GM21390 (cell line): Measurements from ENCODE around the gene NLGN1.

ENCODE experiments used
- ATAC-seq: cut with Tn5 transposase; IDR thresholded peaks from one replicate; pipeline ENCODE4 v1.9.1; 2021; ENCODE audit not compliant: unreplicated experiment

Gene NLGN1

DNA sequence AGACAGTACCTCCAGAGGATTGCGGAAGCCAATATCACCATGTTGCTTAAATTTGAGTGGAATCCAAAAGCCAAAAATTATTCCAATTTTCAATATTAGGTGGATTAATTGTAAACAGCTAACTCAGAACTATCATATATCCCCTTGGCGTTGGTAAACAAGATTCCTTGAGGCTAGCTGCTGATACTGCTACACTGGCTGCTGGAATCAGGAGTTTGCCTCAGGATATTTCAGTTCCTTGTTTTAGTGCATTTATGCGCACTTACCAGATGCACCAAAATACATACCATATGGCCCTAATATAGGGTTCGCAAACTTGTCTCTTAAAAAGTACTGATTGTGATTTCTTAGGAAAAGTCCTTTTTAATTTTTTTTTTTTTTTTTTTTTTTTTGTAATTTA, 856.4 kb downstream of the NLGN1 start:
- no peak for ATAC-seq

DNA sequence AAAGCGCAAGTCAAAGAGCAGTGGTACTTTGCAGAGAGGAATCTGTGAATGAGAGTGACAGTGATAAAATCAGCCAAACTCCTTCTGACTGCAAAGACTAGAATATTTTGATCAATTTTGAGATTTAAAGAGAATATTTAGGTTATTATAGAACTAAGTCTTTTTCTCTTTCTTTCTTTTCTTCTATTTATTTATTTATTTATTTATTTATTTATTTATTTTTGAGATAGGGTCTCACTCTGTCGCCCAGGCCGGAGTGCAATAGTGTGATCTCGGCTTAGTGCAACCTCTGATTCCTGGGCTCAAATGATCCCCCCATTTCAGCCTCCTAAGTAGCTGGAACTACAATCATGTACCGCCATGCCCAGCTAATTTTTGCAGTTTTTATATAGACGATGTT, 857.9 kb downstream of the NLGN1 start:
- no peak for ATAC-seq

DNA sequence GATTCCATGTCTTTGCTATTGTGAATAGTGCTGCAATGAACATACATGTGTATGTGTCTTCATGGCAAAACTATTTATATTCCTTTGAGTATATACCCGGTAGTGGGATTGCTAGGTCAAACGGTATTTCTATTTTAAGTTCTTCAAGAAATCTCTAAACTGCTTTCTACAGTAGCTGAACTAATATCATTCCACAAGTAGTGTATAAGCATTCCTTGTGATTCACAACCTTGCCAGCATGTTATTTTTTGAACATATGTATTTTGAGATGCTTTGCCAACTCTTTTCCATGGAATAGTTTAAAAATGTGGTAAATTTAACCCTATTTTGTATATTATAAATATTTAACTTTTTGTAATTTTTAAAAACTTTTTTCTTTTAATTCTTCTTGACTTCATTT, 868.9 kb downstream of the NLGN1 start:
- no peak for ATAC-seq

GRCh38 chr3:174268061-174268460, 870.5 kb downstream of the NLGN1 start:
- no peak for ATAC-seq

DNA sequence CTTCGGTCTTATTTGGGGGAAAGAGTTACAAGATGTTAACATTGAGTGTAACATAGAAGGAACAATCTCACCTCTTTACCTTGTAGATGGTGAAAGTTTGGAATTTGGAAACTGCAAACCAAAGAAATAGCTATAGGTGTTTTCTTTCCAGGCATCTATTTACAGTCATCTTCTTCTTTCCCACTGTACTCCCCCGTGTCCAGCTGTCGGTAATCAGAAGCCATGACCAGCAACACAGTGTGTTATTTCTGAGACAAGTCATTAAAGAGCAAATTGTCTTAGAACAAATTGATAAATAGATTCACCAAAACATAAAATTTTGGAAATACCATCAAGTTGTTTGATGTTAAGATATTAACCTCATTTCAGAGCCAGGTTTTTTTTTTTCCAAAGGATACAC, 871.0 kb downstream of the NLGN1 start:
- no peak for ATAC-seq

- ATAC-seq = no peak
Measured at GRCh38 chr3:174270841-174271240, 873.3 kb downstream of the NLGN1 start.

- no peak for ATAC-seq
Measured at GRCh38 chr3:174275336-174275735, 877.8 kb downstream of the NLGN1 start.

- no peak for ATAC-seq
Measured at GRCh38 chr3:174276826-174277225, 879.3 kb downstream of the NLGN1 start.

- no peak for ATAC-seq
Measured at GRCh38 chr3:174278094-174278493, 880.5 kb downstream of the NLGN1 start.

DNA sequence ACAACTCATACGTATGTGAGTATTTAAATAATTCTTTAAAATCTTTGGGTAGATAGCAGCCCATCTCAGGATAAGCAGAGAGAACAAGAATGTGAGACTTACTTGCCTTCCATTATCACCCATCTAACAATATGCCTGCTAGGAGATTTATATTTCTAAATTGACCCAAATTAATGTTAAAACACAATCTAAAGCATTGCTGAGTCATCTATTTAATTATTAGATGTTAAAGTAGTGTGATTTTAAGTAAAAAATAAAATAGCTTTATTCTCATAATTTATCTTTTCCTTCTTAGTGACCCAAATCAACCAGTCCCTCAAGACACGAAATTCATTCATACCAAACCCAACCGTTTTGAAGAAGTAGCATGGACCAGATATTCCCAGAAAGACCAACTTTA, 882.6 kb downstream of the NLGN1 start:
- no peak for ATAC-seq

DNA sequence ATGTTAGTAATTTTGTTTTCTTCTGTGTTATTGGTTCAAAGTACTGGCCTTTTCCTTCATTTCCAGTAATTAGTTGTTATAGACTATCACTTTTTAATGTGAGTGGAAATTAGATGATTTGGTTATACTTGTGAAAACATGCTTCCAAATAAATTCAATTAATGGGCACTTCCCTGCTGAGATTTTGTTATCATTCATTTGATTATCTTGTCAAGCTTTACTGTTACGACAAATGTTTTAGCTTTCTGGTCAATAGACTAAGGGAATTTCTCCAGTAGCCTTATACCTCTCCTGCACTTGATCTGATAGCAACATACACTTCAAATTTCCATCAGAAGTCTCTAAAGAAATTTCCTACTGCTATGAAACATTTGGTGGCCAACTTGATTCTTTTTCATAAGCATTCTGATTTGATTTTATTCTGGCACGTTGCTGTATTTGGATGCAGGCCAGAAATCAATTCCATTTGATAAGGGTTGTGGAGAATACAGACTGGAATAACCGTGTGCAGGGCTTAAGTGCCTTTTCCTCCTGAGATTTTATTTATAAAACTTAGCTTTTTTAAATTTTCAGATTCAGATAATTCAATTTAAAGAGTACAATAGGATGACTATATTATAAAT, 887.8 kb downstream of the NLGN1 start:
- no peak for ATAC-seq

DNA sequence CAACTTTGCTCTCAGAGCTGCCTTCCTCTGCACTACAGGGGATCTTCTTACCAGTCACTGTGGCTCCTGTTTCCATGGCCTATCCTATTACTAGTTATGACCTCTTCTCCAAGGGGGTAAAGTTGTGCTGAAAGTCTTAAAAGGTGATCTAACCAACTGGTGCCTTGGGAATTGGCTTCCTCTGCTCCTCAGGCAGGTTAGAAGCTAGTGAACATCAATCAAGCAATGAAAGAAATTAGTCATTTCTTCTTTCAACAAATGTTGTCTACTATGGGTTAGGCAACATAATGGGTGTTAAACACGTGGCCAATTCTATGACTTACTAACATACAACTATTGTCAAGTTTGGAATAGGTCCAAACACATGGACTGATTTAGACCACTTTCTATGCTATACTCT, 890.2 kb downstream of the NLGN1 start:
- ATAC-seq = no peak

DNA sequence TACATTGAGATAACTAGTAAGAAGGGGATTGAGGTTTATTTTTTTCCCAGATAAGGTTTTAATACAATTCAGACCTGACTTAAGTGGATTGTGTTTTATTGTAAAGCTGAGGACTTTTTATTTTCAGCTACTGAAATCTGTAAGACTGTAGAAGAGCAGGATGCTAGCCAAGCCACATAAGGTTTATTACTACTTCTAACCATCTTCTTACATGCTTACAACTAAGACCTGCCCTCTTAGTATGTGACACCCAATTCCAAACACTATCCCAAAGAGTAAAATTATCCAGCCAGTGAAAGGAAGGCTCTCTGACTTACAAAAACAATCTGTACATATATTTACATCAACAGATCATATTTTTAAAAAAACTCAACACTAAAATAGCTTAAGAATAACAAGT, 897.1 kb downstream of the NLGN1 start:
- ATAC-seq = no peak

DNA sequence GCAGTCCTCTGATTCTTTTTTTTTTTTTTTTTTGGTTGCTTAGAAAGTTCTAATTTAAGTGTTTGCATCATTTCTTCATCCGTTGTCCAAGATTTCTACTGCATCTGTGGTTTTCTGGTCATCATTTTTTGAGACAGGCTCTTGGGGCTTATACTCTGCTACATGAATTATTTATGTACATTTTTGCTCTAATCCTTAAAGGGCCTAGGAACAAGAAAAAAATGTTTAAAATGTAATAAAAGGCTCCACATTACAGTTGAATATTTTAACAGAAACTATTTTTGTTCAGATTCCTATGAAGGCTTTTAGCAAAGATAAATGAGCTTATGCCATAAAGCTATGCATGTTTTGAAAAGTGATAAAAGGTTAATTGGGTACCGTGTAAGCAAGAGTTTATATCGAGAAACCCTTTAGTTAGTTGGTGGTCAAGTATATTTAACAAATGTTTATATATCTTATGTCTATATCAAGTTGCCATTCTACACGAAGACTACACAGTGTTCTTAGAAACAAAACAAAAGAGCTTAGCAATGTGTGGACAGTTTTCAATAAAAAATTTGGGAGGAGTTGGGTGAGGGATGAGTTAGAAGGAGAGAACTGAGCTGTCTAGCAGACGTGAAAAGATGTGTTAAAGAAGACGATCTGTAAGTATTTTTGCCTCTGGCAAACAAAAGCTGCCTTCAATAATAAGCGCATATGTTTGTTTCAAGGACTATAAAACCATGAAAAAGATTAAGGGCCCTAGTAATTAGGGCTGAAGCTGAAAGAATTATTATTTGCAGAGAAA, 898.0 kb downstream of the NLGN1 start:
- ATAC-seq = no peak

DNA sequence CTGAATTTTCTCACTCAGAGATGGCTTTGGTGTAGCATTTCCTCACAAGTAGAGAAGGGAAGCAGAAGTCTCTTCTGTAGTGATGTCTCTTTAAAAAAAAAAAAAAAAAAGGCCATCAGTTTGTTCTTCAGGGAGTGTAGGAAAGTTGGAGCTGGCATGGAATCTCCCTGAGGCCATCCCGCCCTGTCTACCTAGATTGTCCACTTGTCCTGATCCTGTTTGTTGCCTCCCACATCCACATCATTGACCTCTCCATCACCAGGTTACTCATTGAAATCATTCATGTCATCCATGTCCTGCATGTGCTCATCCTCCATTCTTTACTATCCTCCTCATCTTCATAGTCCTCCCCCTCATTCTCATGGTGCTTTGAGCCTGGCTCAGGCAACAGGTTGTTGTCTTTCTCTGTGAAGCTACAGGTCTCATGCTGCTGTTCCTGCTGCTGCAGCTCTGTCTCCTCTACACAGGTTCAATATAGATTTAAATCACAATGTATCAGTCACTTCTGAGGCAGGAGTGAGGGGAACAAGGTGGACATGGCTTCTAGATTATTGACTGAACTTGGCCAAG, 905.3 kb downstream of the NLGN1 start:
- ATAC-seq = no peak

DNA sequence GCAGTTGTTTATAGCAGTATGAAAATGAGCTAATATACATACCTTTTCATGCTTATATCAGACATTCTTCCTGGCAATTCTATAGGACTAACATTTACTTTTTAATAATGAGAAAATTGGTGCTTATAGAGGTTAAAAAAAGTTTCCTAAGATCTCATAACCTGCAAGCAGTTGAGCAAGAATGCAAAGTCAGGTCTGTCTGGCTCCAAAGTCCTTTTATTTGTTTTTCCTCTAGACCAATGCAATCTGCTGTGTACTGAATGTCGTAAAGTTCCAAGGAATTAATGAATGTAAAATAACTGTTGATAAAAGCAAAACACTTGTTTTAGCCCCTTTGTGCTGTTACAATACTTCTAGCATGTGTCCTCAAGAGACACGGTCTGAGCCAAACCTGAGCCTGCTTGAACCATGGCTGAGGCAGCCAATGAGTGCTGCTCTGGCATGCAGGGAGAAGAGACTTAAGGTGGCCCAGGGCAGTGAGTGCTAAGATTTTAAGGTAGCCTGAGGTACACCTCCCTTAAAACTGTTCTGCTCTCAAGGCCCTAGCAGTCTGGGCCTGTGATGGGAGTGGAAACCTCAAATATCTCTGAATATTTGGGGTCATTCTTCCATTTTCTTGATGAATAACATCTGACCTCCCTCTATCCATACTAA, 906.5 kb downstream of the NLGN1 start:
- no peak for ATAC-seq

DNA sequence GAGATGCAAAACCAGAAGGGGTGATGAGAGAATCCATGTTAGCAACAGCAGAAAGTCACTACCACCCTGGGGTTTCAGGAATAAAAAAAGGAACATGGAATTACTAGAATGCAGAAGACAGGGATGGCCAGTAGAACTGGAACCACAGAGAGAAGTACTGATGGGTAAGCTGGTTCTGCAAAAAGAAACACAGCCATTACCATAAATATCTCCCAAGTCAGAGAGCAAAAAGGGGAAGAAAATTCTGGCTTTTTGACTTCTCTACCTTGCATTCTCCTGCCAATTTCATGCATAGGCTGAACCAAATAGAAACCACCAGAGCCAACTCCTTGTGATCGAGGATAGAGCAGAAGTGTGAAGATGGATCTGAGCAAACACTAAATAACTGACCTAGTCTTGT, 911.2 kb downstream of the NLGN1 start:
- no peak for ATAC-seq

- ATAC-seq = no peak
Measured at GRCh38 chr3:174310475-174310983, 913.0 kb downstream of the NLGN1 start.

DNA sequence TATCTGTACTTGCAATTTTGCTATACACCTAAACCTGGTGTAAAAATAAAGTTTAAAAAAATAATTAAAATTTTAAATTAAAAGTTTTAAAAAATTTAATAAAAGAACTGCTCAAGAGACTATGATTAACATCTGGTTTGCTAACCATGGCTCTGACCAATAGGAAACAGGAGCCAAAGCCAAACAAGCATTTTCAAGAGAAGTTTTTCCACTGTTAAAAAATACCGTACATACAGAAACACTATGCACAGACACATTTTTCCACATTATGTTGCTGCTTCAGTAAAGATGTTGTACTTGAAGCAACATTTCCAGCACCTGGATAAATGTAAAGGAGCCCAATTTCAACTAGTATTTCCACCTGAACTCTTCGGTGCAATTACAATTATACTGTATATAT, 917.7 kb downstream of the NLGN1 start:
- no peak for ATAC-seq

- no peak for ATAC-seq
Measured at GRCh38 chr3:174317005-174317404, 919.5 kb downstream of the NLGN1 start.

- ATAC-seq = no peak
Measured at GRCh38 chr3:174318181-174318580, 920.6 kb downstream of the NLGN1 start.

GRCh38 chr3:174321548-174321947, 924.0 kb downstream of the NLGN1 start:
- no peak for ATAC-seq
